Activated naive CD8-positive, alpha-beta T cell treated with anti-CD3 and anti-CD28 coated beads for 36 hours (primary cell): ENCODE measurements around the gene BCL2L12. TPM values are rescaled to one million over a fixed set of nuclear protein-coding genes. Genes with fewer than 3 reads are reported as not detected.

ENCODE experiments used
- DNase-seq: peaks from one replicate; pipeline ENCODE4 v3.0.0; 2021
- H3K27ac Mint-ChIP-seq: one replicate; pipeline ENCODE4 v1.8.0; 2022; ENCODE audit warnings: mild to moderate bottlenecking, moderate library complexity, mixed read lengths
- H3K27me3 Mint-ChIP-seq: one replicate; pipeline ENCODE4 v1.8.0; 2022; ENCODE audit warnings: mild to moderate bottlenecking, mixed read lengths
- H3K36me3 Mint-ChIP-seq: one replicate; pipeline ENCODE4 v1.8.0; 2021; ENCODE audit warnings: mild to moderate bottlenecking, mixed read lengths
- H3K4me1 Mint-ChIP-seq: one replicate; pipeline ENCODE4 v1.8.0; 2021; ENCODE audit warnings: mixed read lengths
- H3K4me3 Mint-ChIP-seq: one replicate; pipeline ENCODE4 v1.8.0; 2022; ENCODE audit warnings: mild to moderate bottlenecking, moderate library complexity, mixed read lengths
- H3K9me3 Mint-ChIP-seq: one replicate; pipeline ENCODE4 v1.8.0; 2022; ENCODE audit warnings: mixed read lengths
- total RNA-seq, 2 experiments: library from RNA; stranded (reverse); gene quantifications; one replicate each; pipeline ENCODE4 v1.2.3, GENCODE V29; 2021

The BCL2L12 gene
- total RNA-seq, 2 experiments from 2014 or later: 74.1 to 81.9 TPM

DNA sequence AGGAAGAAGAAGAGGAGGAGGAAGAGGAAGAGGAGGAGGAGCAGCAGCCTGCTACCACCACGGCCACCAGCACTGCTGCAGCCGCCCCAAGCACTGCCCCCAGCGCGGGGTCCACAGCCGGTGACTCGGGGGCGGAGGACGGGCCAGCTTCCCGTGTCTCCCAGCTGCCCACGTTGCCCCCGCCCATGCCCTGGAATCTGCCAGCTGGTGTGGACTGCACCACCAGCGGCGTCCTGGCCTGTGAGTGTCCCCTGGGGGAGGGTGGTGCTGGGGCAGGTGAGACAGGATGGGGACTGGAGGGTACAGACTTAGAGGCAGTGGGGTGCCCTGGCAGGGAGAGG, 12.3 kb upstream of the BCL2L12 start:
- H3K36me3 Mint-ChIP-seq: peaks cover 7% of the 10 kb centered on the region
- no peak for DNase-seq
- no peak overlapping the region for H3K27ac Mint-ChIP-seq
- H3K4me3 Mint-ChIP-seq: no peak overlapping the region
- no peaks in the 10 kb centered on the region for H3K4me1 Mint-ChIP-seq
- no peaks in the 10 kb centered on the region for H3K9me3 Mint-ChIP-seq
- H3K27me3 Mint-ChIP-seq: no peaks in the 10 kb centered on the region

DNA sequence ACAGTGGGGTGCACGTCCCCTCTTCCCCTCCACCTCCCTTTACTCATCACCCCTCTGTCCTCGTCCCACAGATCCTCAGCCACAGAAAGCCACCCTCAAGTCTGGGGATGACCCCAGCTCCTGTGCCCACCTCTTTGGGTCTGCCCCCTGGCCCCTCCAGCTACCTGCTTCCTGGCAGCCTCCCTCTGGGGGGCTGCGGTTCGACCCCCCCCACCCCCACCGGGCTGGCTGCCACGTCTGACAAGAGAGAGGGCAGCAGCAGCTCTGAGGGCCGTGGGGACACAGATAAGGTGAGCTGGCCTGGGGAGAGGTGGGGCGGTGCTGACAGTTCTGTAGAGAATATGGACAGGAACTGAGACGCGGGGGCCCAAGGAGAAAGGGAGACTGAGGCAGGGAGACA, 11.2 kb upstream of the BCL2L12 start:
- no peak for DNase-seq
- no peak overlapping the region for H3K27ac Mint-ChIP-seq

DNA sequence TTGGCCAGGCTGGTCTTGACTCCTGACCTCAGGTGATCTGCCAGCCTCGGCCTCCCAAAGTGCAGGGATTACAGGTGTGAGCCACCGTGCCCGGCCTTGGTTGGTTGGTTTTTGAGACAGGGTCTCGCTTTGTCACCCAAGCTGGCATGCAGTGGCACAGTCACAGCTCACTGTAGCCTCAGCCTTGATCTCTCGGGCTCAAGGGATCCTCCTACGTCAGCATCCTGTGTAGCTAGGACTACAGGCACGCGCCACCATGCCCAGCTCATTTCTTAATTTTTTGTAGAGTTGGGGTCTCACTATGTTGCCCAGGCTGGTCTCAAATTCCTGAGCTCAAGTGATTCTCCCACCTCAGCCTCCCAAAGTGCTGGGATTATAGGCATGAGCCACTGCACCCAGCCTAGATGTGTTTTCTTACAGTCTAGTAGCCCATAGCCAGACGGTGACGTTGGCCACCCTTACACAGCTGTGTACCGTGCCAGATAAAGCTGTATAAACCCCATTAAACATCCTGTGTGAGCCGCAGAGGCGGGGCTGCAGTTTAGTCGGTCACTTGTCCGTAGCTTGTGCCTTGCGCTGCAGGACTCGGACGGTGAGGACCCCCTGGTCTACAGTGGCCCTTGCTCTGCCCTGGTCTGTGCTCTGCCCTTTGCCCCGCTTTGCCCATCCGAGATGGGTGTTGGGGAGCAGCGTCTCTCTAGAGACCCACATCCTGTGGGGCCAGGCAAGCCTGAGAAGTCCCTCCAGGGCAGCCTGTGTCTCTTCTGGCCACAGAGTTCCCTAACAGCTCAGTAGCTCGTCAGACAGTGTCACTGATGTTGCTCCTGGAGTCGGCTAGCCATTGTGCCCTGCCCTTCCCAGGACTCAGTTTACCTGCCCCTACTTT, 9.9 kb upstream of the BCL2L12 start:
- Mint-ChIP-seq H3K27me3 (no peaks in the 10 kb centered on the region), H3K4me3 (no peak overlapping the region), H3K9me3 (no peaks in the 10 kb centered on the region), H3K4me1 (peaks cover 3% of the 10 kb centered on the region), H3K27ac (no peak overlapping the region), H3K36me3 (peaks cover 10% of the 10 kb centered on the region)
- DNase-seq: no peak

More for the DNA sequence above, 11.2 kb upstream of the BCL2L12 start:
- Mint-ChIP-seq H3K4me1 (peaks cover 3% of the 10 kb centered on the region), H3K27me3 (no peaks in the 10 kb centered on the region), H3K9me3 (no peaks in the 10 kb centered on the region), H3K36me3 (peaks cover 7% of the 10 kb centered on the region), H3K4me3 (no peak overlapping the region)

GRCh38 chr19:49656456-49657109, 9.2 kb upstream of the BCL2L12 start:
- no peak for DNase-seq
- no peaks in the 10 kb centered on the region for H3K9me3 Mint-ChIP-seq
- peaks cover 8% of the 10 kb centered on the region for H3K36me3 Mint-ChIP-seq
- no peaks in the 10 kb centered on the region for H3K27me3 Mint-ChIP-seq
- peaks cover 3% of the 10 kb centered on the region for H3K4me1 Mint-ChIP-seq
- no peak overlapping the region for H3K4me3 Mint-ChIP-seq
- no peak overlapping the region for H3K27ac Mint-ChIP-seq

- DNase-seq: no peak
- Mint-ChIP-seq H3K27ac (peak overlapping the region; percentile 49), H3K27me3 (no peaks in the 10 kb centered on the region), H3K4me3 (no peak overlapping the region), H3K4me1 (peaks cover 4% of the 10 kb centered on the region), H3K9me3 (no peaks in the 10 kb centered on the region), H3K36me3 (peaks cover 10% of the 10 kb centered on the region)
Measured at GRCh38 chr19:49657493-49658138, 8.1 kb upstream of the BCL2L12 start.

- no peak overlapping the region for H3K27ac Mint-ChIP-seq
- H3K4me1 Mint-ChIP-seq: peaks cover 9% of the 10 kb centered on the region
- H3K36me3 Mint-ChIP-seq: peaks cover 15% of the 10 kb centered on the region
- H3K4me3 Mint-ChIP-seq: no peak overlapping the region
- H3K27me3 Mint-ChIP-seq: no peaks in the 10 kb centered on the region
- DNase-seq: no peak
- no peaks in the 10 kb centered on the region for H3K9me3 Mint-ChIP-seq
Measured at GRCh38 chr19:49658139-49658517, 7.6 kb upstream of the BCL2L12 start.

DNA sequence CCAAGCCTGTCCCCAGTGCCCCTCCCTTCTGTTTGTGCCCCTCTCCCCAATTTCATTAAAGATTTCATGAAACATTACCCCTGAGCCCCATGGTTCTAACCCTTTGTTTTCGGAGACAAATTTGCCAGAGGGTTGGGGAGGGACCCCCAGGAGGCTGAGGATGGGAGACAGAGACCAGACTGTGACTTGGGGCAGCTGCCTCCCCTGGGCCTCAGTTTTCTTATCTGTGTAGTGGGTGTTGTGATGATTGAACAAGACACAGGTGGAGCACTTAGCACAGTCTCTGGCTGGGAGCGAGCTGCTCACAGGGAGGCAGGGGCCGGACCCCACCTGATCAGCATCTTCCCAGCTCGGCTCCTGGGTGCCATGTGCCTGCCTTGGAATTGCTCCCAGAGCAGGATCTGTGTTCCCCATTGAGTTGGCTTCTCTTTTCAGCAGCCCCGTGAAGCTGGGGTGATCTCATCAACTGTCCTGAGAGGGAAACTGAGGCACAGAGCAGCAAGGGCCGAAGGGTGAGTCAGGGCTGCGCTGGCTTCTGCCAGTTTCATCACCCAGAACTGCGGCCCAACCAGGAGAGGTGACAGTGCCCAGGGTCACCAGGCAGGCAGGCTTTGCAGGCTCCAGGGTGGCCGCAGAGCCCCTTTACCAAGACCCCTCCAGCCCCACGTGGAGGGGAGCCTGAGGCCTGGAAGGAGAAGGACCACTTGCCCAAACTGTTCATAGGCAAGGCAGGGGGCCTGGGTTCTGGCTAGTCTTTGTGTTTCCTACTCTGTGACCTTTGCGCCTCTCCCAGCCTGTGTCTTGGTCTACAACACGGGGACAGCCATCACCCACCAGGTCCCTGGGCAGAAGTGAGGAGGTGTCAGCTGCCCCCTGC, 6.9 kb upstream of the BCL2L12 start:
- Mint-ChIP-seq H3K9me3 (no peaks in the 10 kb centered on the region), H3K36me3 (peaks cover 15% of the 10 kb centered on the region), H3K4me1 (peaks cover 15% of the 10 kb centered on the region), H3K27ac (no peak overlapping the region), H3K4me3 (no peak overlapping the region), H3K27me3 (no peaks in the 10 kb centered on the region)
- no peak for DNase-seq

DNA sequence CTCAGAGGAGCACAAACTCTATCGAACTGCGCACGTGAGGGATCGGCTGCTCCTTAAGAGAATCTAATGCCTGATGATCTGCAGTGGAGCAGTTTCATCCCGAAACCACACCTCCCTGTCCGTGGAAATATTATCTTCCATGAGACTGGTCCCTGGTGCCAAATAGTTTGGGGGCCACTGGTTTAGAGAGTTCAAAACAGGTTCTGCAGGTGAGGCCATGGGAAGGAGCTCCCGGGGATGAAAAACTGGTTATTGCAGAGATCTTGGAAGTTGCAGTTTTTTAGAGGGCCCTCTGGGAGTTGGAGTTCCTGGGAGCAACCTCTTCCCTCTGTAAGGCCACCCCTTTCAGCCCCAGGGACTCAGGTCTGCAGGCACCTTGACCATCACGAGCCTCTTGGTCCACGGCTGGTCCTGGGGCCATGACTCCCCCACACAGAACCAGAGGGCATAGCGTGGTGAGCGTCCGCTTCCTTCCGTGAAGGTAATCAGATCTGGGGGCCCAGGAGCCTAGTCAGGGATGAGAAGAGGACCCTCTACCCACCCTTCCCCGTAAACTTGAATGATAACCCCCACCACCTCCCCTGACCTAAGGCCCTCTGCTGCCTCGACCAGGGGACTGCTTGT, 5.3 kb upstream of the BCL2L12 start:
- Mint-ChIP-seq H3K27me3 (no peaks in the 10 kb centered on the region), H3K4me3 (no peak overlapping the region), H3K4me1 (peaks cover 18% of the 10 kb centered on the region), H3K27ac (no peak overlapping the region), H3K9me3 (no peaks in the 10 kb centered on the region), H3K36me3 (peaks cover 16% of the 10 kb centered on the region)
- no peak for DNase-seq

DNA sequence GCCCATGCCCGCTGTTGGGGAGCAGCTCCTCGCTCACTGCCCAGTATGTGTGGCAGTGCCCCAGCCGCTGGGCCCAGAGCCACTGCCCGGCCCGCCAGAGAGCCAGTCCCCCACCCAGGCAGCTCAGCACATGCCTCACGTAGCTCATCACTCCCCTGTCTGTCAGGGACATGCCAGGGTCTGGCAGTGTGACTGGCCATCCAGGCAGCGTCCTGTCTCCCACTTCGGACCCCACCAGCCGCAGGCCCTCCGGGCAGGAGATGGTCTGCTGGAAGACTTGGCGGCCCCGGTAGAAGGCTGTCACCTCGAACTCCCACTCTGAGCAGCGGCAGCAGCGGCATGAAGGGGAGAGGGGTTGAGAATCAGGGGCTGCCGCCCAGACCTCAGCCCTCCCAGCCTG, 3.7 kb upstream of the BCL2L12 start:
- DNase-seq: no peak
- H3K27me3 Mint-ChIP-seq: no peaks in the 10 kb centered on the region
- no peak overlapping the region for H3K27ac Mint-ChIP-seq
- no peaks in the 10 kb centered on the region for H3K9me3 Mint-ChIP-seq
- H3K4me3 Mint-ChIP-seq: no peak overlapping the region
- peaks cover 23% of the 10 kb centered on the region for H3K4me1 Mint-ChIP-seq
- peaks cover 16% of the 10 kb centered on the region for H3K36me3 Mint-ChIP-seq

DNA sequence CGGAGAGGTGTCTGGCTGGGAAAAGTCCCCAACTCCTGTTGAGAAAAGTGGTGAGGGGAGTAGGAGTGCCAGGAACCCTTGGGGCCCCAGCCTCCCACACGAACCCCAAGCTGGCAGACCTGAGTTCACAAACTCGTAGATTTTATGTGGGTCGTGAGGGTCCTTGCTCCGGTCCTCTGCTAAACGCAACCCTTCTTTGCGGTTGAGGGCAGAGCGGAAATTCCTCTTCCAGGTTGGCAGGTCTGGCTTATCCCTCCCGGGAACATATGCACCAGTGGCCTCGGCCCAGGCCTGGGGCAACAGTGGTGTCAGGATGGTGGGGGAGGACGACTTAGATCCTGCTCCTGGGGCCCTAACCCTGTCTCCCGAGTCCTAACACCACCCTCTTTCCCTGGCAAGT, 2.5 kb upstream of the BCL2L12 start:
- peaks cover 13% of the 10 kb centered on the region for H3K36me3 Mint-ChIP-seq
- peak overlapping the region; percentile 95 for H3K4me3 Mint-ChIP-seq
- H3K4me1 Mint-ChIP-seq: peaks cover 28% of the 10 kb centered on the region
- no peaks in the 10 kb centered on the region for H3K27me3 Mint-ChIP-seq
- H3K27ac Mint-ChIP-seq: peak overlapping the region; percentile 92
- no peaks in the 10 kb centered on the region for H3K9me3 Mint-ChIP-seq
- no peak for DNase-seq

DNA sequence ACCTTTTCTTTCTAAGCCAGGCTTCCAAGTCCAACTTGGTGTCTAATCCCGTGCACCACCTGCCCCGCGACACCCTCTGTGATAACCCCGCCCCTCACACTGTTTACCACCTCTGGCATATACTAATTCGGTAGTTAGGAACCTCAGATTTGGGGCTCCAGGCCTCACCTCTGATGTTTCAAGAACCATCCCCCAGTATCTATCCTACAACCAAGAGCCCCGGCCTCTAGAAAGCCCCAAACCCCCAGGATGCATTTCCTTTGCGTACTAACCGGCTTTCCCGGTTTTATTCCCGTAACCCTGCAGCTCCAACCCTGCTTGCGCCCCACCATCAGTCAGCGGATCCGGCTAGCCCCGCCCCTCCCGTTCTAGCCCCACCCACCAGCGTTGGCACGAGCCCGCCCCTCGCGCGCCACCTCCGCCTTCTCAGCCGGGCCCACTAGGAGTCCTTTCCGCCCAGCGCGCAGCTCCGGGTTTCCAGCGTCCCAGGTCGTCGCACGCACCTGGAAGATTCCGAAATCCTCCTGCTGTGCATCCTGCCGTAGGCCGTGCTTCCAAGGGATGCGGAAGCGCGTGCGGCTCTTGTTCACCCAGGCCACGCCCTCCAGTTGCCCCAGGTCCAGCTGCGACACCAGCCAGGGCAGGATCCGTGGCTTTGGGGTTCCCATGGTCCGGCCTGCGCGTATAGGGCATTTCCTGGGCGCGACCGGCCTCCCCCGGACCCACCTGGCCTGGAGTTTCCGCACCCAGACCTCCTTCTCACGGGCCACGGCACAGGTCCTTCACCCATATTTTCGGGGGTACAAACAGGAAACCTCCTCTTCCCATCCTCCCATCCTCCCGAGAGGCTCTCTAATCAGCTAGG, 1.3 kb upstream of the BCL2L12 start:
- Mint-ChIP-seq H3K4me1 (peaks cover 27% of the 10 kb centered on the region), H3K36me3 (peaks cover 13% of the 10 kb centered on the region), H3K27me3 (no peaks in the 10 kb centered on the region), H3K9me3 (no peaks in the 10 kb centered on the region), H3K27ac (peak overlapping the region; percentile 92), H3K4me3 (peak overlapping the region; percentile 95)
- peak; percentile 86 for DNase-seq

DNA sequence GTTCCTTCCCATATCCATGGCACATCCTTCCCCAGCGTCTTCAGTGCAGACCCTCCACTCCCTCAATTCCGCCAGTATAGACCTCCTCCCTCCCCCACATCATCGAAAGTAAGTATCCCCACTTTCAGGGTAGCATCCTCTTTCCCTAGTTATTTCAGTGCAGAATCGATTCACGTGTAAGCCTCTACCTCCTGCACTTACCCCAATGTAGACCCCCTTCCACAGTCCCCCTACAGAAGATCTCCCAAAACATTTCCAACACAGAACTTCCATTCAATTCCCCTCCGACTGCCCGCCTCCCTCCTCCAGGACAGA, 740 bp upstream of the BCL2L12 start:
- DNase-seq: no peak
- Mint-ChIP-seq H3K9me3 (no peaks in the 10 kb centered on the region), H3K4me3 (peak overlapping the region; percentile 95), H3K36me3 (peaks cover 13% of the 10 kb centered on the region), H3K4me1 (peaks cover 27% of the 10 kb centered on the region), H3K27ac (peak overlapping the region; percentile 92), H3K27me3 (no peaks in the 10 kb centered on the region)

- Mint-ChIP-seq H3K9me3 (no peaks in the 10 kb centered on the region), H3K4me3 (peak overlapping the region; percentile 95), H3K27me3 (no peaks in the 10 kb centered on the region), H3K36me3 (peaks cover 10% of the 10 kb centered on the region), H3K27ac (peak overlapping the region; percentile 92), H3K4me1 (peaks cover 27% of the 10 kb centered on the region)
- DNase-seq: no peak
Measured at GRCh38 chr19:49666120-49666444, 349 bp downstream of the BCL2L12 start.

DNA sequence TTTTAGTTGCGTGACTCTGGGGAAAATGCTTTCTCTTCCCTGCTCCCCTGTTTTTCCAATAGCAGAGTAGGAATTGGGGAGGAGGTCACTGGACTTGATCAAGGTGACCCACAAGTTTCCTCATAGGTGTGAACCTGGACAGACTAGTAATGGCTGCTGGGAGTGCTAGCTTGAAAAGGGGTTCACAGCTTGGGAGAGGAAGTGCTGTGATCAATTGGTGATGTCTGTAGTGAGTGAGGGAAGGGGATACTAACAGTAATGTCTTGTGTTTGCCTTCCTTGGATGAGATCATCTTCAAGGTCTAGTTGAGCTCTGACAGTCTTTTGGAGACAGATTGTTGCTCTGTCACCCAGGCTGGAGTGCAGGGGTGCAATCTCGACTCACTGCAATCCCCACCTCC, 1.7 kb downstream of the BCL2L12 start:
- H3K27me3 Mint-ChIP-seq: no peaks in the 10 kb centered on the region
- H3K27ac Mint-ChIP-seq: no peak overlapping the region
- DNase-seq: no peak
- peak overlapping the region; percentile 95 for H3K4me3 Mint-ChIP-seq
- H3K4me1 Mint-ChIP-seq: peaks cover 34% of the 10 kb centered on the region
- H3K36me3 Mint-ChIP-seq: peaks cover 16% of the 10 kb centered on the region
- H3K9me3 Mint-ChIP-seq: no peaks in the 10 kb centered on the region
